HG03139 (cell line): ENCODE measurements around the gene RNASE8.

Experiments
- ATAC-seq: cut with Tn5 transposase; IDR thresholded peaks from one replicate; pipeline ENCODE4 v1.9.1; 2021; ENCODE audit not compliant: unreplicated experiment

RNASE8 gene

GRCh38 chr14:21103411-21103709 lies 45.7 kb downstream of the RNASE8 start:
- ATAC-seq, result no peak

DNA sequence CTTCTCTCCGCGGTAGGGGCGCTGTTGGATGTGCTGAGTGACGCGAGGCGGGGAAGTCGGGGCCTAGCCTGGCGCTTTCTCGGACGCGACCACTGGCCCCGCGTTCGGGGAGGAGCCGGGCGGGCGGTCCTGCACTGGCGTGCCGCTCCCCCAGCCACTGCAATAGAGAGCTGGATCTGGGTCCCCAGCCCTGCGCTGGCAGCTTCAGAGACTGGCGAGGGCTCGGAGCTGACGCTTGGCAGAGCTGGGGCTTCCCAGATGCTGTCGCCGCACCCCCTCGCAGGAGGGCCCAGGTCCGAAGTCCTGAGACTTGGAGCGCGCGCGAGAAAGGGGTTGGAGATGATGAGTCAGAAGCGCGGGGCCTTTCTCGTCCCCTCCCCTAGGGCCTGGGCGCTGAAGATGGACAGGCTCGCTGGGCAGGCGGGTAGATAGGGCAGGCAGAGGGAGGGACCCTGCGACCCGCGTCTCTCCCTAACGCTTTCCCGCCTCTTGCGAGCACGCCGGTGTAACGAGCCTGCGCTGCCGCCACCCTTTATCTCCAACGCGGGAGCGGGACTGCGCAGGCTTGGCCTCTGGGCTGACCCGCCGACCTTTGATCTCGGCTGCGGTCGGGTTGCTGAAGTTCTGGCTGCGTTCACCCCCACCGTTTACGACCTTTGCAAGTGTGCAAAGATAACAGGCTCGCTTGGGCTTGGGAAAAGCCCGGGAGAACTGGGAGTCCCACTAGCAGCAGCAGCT lies 46.3 kb downstream of the RNASE8 start:
- peak; percentile 84 for ATAC-seq

DNA sequence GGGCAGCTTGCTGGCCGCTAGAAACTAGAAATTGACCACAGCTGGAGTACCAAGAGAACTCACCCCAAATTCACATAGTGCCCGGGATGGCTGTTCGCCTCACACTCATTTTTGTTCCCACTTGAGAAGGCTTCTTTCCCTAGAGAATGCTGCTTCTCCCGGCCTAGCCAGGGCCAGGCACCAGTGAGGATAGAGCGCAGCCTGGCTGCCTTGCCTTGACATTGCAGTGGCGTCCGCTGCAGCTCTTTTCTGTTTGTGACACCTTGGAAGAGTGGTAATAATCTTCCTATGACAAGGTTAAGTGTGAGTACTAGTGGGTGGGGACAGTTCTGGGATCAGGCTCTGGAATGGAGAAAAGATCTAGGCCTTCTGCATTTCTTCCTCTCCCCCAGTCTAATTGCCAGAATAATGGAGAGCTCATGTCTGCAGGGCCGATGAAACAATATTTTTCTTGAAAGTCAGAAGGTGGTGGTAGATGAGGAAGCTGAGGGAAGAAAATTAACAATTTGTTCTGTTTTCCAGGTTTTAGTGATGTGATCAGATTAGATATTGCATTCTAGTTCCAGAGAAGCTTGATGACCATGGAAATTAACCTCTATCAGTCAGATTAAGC lies 46.9 kb downstream of the RNASE8 start:
- peak; percentile 30 for ATAC-seq

GRCh38 chr14:21105095-21105494 lies 47.5 kb downstream of the RNASE8 start:
- ATAC-seq, result no peak

- ATAC-seq, result no peak
These were observed 48.5 kb downstream of the RNASE8 start for GRCh38 chr14:21106176-21106497.

GRCh38 chr14:21106498-21107282 lies 49.1 kb downstream of the RNASE8 start:
- ATAC-seq, result no peak

DNA sequence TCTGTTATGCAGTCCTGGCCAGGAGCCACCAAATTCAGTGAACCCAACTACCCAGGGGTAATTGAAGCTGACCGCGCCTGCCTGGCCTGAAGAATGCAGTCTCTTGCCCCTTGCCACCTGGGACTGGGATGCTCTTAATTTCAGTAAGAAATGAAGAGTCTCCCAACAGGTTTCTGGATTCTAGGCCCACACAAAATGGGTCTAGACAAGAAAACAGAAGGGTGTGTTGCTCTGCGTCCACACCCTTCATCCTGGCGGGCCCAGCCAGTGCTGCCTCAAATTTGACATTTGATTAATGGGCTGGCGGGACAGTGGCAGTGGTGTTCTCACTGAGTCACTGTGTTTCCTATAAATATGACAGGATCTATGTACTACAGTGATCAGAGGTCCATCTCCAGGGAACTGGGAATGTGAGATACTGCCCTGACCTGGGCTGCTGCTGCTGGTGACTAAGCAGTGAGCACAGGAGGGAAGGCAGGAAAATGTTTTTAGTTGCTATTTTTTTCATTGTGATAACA lies 49.7 kb downstream of the RNASE8 start:
- ATAC-seq, result no peak
